Keratinocyte (primary cell): ENCODE measurements around the gene ERFL.

Experiments
- CTCF ChIP-seq, 3 experiments: IDR thresholded peaks in 1 of 3; conservative IDR thresholded peaks in 1 of 3; optimal IDR thresholded peaks in 1 of 3; 2 replicates in 2 of 3; 3 replicates in 1 of 3; pipeline versions ENCODE3 to v1.5.1; 2011; ENCODE audit warnings: low read length in 3 of 3, mild to moderate bottlenecking in 3 of 3, moderate library complexity in 2 of 3, control low read depth in 1 of 3, inconsistent platforms in 1 of 3; ENCODE audit not compliant: insufficient read depth in 2 of 3; ENCODE audit errors: extremely low read depth in 1 of 3
- EZH2 ChIP-seq: IDR thresholded peaks from one replicate; pipeline ENCODE4 v1.6.1; 2012; ENCODE audit warnings: inconsistent platforms, mild to moderate bottlenecking, low read length, moderate library complexity

GRCh38 chr19:41883463-41883820 is 44.8 kb downstream of the ERFL start:
- no peak for TF ChIP-seq CTCF (optimal IDR thresholded peaks at IDR 0.05 in 1 of 3, IDR thresholded peaks at IDR 0.05 in 1 of 3, conservative IDR thresholded peaks at IDR 0.05 in 1 of 3; ENCODE audit: extremely low read depth in 1 of 3, insufficient read depth in 2 of 3, low read length in 3 of 3)
- TF ChIP-seq EZH2, result no peak
